Fibroblast of upper back skin (primary cell): ENCODE results near the gene USH2A.

Experiments
- DNase-seq: peaks from one replicate; pipeline ENCODE4 v3.0.0-alpha.2; 2013

Gene USH2A

DNA sequence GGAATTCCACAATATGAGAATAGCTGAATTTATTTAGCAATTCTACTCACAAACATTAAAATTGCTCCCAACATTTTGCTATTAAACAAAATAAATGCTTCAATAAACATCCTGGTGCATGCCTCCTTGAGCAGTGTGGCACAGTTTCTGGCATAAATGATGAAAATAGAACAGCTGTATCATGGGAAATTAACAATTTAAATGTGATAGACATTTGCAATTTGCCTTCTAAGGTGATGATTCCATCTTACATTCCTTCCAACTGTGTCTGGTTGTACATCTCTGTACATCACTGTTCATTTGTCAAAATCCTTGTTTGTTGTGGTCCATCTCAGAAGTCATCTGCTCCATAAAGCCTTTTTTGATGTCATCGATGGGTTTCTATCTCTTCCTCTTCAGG lies 657.4 kb downstream of the USH2A start:
- DNase-seq = no peak

DNA sequence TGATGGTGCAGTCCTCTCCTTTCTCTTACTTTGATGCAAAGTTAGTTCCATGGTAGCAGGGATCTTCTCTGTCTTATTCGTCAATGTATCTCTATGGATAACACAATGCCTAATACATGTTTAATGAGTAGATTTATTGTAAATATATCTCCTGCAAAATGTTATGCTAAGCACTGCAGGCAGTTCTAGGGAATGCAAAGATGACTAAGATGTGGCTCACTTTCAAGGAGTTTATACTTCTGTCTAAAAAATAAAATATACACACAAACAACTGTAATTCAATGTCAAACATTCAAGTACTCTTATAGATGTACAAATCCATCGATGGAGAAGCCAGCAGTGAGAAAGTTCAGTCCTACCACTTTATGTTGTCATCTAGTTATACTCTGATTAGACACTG lies 661.8 kb downstream of the USH2A start:
- DNase-seq = no peak

DNA sequence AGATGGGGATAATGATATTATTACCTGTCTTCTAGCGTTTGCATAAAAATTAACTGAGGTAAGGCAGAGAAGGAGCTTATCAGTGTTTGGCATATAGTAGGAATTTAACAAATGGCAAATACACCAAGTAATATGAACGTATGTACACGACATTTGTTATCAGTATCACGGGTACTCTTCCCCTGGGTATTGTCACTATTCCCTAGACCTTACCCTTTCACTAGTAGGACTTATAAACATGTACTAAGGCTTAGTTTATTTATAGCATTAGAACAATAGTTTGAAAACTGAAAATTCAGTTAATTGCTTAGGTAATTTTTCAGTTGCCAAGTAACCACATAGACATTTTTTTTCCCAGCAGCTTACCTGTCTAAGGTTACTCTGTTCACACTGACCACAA lies 669.1 kb downstream of the USH2A start:
- DNase-seq = no peak

GRCh38 chr1:215749414-215749813 lies 673.8 kb downstream of the USH2A start:
- DNase-seq = peak; percentile 87

- peak; percentile 30 for DNase-seq
These were observed 674.8 kb downstream of the USH2A start for GRCh38 chr1:215748431-215748830.

- DNase-seq = peak; percentile 14
These were observed 678.8 kb downstream of the USH2A start for GRCh38 chr1:215744419-215744818.

GRCh38 chr1:215739025-215739424 lies 684.2 kb downstream of the USH2A start:
- DNase-seq = no peak

GRCh38 chr1:215731699-215732098 lies 691.5 kb downstream of the USH2A start:
- DNase-seq = peak; percentile 11

- no peak for DNase-seq
These were observed 692.6 kb downstream of the USH2A start for GRCh38 chr1:215730600-215730999.

DNA sequence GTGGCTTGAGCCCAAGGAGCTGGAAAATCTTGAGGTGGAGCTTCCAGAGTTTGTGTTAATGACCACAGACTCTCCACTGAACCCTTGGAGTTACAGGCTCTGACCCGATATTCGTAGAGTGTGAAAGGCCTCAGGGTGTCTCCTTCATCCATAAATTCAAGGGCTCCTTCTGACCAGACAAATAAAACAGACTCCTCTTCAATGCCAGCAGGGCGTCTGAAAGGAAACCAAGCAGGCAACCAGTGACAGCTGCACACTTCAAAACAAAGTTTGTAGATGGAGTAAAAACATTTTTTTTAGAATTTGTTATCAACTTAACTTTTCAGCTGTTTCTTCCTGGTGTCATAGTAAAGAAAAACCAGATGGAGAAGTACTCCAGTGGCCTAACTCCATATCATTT lies 695.1 kb downstream of the USH2A start:
- no peak for DNase-seq

DNA sequence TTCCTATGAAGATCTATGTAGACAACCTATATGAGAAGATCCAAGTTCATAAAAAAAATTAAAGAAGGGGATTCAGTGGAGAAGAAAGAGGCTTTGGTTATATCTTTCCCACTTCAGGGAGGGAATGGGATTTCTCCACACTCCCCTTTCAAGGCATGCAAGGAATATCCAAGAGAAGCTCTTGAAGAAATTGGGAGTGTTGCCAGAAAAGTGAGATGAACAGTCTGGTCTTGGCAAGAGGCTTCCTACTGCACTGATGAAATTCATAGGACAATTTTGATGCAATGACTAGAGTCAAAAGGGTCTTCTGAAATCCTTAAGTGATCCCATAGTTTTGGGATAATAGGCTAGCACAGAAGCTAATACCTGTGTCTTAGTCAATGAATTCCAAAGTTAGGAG lies 703.1 kb downstream of the USH2A start:
- DNase-seq = peak; percentile 57

DNA sequence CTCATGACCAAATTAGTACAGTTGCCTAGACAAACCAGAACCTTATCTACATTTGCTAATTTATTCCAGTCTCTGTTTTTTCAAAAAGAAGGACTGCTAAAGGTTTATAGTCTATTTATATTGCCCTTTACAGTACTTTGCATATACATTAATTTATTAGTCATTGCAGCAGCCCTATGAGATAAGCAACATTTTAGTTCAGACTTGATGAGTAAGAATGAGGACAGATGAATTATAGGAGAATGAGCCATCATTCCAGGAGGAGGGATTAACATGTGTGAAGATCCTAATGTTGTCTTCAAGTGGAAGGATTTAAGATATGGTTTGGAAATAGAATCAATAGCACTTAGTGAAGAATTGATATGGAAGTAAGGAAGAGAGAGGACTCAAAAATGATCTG lies 703.7 kb downstream of the USH2A start:
- DNase-seq = peak; percentile 71

DNA sequence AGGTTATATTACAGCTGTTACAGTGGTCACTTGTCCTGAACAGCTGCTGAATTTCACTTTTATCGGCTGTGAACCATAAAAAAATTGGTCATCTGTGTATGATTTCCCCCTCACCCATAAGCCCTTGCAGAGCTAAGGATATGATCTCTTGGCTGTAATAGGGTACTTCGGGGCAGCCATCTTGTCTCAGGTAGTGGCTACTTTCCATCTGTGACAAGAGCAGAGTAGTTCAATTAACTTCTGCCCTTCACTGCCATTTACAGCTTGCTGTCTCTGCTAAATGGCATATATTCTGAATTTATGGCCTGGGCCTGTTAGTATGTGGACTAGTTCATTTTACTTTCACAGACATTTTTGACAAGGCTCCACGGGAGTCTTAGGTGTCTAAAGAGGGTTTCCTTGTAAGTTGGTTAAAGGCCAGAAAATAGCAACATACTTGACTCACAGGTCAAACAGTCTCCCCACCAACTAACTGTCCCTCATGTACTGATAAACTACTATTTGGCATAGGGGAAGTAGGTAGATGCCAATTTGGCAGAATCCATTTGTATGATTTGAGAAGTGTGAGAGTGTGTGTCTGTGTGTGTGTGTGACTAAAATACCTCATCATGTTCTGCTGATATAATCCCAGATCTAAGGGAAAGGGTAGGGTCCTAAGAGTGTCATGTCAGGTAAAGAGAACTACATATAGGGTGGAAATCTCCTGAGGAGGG lies 704.5 kb downstream of the USH2A start:
- DNase-seq = peak; percentile 22

- DNase-seq = no peak
These were observed 705.4 kb downstream of the USH2A start for GRCh38 chr1:215717677-215718426.

DNA sequence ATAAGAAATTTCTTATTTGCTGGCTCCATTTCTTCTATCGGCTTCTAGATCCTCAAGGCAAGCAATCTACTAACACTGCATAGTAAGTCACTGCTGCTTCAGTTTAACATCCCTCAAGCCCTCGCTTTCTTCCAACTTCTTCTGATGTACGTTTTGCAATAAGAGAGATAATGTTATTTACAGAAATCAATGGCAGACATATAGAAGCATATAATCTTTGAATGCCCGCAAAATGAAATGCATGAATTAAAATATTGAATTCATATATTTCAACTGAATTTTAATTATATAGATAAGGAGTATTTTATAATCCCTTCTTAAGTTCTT lies 712.4 kb downstream of the USH2A start:
- DNase-seq = no peak

DNA sequence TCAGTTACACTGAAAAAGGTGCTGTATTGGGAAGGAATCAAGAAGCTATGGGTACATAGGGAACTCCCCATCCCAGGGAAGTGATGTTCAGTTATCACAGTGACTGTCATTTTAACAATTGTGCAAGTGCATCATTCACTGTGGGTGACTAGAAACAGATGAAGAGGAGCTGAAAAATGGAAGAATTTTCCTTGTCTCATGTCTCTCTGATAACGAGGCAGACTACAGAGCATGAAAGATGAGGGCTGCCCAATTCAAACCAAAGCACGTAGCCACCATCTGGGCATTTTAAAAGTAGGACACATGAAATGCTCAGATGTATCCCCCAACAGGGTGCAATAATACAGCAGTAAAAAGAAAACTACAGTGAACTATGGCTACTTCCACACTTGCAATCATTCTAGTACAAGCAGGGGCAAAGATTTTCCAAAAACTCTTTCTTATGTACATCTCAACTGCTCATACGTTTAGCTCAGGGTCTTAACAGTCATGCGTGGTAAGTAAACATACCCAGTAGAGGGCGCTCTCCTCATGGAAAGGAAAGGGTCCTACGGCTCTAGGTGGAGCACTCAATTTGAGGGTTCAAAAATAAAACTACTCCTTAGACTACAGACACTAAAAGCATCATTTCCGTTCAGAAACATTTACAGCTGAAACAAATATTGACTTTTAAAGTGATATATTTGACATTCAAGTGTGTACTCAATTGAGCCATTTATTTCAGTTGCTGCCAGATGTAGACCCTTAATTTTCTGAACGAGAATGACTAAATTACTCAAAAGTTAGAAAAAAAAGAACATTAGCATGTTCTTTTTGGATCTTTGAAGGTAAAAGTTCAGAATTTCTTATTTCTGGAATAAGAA lies 713.0 kb downstream of the USH2A start:
- peak; percentile 66 for DNase-seq

DNA sequence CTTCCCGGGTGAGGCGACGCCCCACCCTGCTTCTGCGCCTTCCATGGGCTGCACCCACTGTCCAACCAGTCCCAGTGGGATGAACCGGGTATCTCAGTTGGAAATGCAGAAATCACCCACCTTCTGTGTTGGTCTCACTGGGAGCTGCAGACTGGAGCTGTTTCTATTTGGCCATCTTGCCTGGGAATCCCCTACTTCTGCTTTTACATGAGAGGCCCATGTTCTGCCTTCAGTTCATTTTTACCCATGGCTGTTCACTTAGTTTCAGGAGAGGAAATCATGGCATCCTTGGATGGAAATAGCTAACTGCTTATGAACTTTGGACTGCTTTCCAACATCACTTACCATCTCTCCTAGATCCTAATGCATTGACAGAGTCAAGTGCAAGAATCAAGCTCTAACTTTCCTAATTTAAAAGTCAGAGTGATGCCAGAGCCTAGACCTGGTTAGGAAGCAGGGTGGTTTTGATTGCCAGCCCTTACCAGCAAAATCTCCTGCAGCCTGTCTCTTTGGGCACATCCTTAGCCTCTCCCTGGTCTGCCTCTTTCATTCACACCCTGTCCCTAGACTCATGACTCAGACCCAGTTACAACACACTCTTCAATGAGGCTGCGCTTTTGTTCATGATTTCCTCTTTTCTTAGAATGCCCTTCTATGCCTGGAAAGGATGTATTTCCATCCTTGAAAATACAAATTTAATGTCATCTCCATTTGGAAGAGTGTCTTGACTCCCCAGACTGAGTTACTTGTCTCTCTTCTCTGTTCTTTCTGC lies 719.0 kb downstream of the USH2A start:
- DNase-seq = peak; percentile 24

- peak; percentile 19 for DNase-seq
These were observed 741.0 kb downstream of the USH2A start for GRCh38 chr1:215682232-215682631.

- no peak for DNase-seq
These were observed 742.2 kb downstream of the USH2A start for GRCh38 chr1:215681041-215681440.

DNA sequence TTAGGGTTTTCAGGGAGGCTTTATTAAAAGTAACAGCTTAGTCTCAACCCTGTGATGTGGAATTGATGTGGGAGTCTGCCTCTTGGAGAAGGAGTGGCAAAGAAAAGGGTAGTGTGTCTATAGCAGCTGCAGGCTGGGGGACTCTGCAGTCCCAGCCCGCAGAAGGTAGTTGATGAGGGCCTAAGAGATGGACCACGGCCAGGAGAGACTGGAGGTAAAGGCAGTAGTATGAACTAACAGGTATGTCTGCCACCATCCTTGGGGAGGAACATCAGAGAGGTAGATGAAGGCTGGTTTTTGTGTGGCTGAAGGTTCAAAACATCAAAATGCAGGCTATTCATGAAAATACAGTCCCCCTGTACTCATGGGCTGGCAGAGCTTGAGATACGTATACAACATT lies 744.0 kb downstream of the USH2A start:
- no peak for DNase-seq

DNA sequence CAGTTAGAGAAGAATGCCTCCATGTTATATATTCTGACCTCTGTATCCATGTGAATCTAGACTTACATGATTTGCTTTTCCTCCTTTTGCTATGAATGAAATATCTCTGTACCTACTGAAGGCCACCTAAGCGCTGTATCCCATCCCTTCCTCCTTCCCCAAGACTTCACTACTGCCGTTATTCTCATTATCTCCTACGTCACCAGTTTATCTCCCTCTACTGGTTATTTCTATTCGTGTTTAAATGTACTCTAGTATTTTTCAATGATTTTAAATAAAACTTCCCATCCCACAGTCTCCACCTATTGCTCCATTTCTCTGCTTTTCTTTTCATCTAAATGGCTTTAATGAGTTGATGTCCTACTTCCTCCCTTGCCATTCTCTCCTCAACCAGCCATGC lies 746.1 kb downstream of the USH2A start:
- DNase-seq = no peak

- DNase-seq = no peak
These were observed 749.3 kb downstream of the USH2A start for GRCh38 chr1:215673943-215674342.

- DNase-seq = no peak
These were observed 750.8 kb downstream of the USH2A start for GRCh38 chr1:215672482-215672881.
